ENCODE results near the gene SYTL3.

GRCh38 chr6:158722176-158722729 lies 72.4 kb downstream of the SYTL3 start:
- TF ChIP-seq EP300 (IDR thresholded peaks at IDR 0.05), result no peak
- TF ChIP-seq CTCF (IDR thresholded peaks at IDR 0.05), result no peak
- no peak for TF ChIP-seq POLR2AphosphoS5 (IDR thresholded peaks at IDR 0.05)
